ENCODE measurements around the gene ATP5ME. TPM values are rescaled to one million over a fixed set of nuclear protein-coding genes. Genes with fewer than 3 reads are reported as not detected.

ATP5ME gene
- total and polyA plus RNA-seq, 12 donors, result 43.4 to 1,353 (median 325) TPM

GRCh38 chr4:704971-705277, 30.8 kb upstream of the ATP5ME start:
- no peak for DNase-seq
- intact Hi-C loops (cut with DNase I), result no loop called here
- H3K4me1 ChIP-seq (replicated peaks in 1 of 2), result peaks cover 22 to 25% of the 10 kb centered on the region in 2 donors
- no peaks in the 10 kb centered on the region for H3K27me3 ChIP-seq
- H3K27ac ChIP-seq, result peak overlapping the region in 2 of 5 donors; percentile 78 to 89
- no peaks in the 10 kb centered on the region for H3K36me3 ChIP-seq (replicated peaks in 1 of 2)
- no peaks in the 10 kb centered on the region for H3K9me3 ChIP-seq (replicated peaks in 1 of 3)
- no peak for TF ChIP-seq POLR2A (IDR thresholded peaks at IDR 0.05)
- TF ChIP-seq, protein P1, sequence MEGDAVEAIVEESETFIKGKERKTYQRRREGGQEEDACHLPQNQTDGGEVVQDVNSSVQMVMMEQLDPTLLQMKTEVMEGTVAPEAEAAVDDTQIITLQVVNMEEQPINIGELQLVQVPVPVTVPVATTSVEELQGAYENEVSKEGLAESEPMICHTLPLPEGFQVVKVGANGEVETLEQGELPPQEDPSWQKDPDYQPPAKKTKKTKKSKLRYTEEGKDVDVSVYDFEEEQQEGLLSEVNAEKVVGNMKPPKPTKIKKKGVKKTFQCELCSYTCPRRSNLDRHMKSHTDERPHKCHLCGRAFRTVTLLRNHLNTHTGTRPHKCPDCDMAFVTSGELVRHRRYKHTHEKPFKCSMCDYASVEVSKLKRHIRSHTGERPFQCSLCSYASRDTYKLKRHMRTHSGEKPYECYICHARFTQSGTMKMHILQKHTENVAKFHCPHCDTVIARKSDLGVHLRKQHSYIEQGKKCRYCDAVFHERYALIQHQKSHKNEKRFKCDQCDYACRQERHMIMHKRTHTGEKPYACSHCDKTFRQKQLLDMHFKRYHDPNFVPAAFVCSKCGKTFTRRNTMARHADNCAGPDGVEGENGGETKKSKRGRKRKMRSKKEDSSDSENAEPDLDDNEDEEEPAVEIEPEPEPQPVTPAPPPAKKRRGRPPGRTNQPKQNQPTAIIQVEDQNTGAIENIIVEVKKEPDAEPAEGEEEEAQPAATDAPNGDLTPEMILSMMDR (IDR thresholded peaks at IDR 0.05), result no peak
- WGBS, 4 donors, result 89 to 96% (median 93%) methylated on average over 1 of the region's 1 CpG
- H3K4me3 ChIP-seq, result peak overlapping the region in 2 of 4 donors; percentile 51 to 84

DNA sequence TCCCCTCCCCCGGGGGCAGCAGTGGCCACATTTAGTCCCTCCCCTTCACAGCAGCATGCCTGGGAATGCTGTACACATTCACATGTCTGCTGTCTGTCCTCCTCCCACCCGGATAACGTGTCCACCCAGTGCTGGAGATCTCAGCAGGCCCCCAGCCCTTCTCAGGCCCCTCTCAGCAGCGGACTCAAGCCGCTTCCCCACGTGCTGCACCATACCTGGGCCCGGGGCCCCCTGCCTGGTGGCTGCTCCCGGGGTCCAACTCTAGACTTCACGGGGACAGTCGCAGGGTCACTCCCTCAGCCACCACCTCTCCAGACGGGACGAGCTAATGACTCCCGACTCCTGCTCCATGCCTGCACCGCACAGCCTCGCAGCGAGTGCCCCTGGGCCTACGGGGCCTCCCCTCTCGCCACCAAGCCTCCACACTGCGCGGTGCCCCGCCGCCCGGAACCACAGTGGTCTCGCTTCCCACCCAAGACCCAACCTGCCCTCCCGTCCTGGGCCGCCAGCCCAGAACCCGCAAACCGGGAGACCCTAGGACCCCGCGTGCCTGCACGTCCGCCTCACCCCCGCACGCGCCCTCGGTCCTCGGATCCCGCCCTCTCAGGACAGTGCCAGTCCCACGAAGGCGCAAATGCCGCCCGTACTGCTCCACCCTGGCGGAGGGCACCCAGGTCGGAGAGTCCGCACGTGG, 30.3 kb upstream of the ATP5ME start:
- Histone ChIP-seq H3K27ac (no peak overlapping the region), H3K4me1 (replicated peaks in 1 of 2) (peaks cover 20% of the 10 kb centered on the region in 2 donors), H3K9me3 (replicated peaks in 1 of 3) (no peaks in the 10 kb centered on the region), H3K4me3 (no peak overlapping the region), H3K36me3 (replicated peaks in 1 of 2) (no peaks in the 10 kb centered on the region), H3K27me3 (no peaks in the 10 kb centered on the region)
- intact Hi-C loops (cut with DNase I), result no loop called here
- TF ChIP-seq, protein P1 (IDR thresholded peaks at IDR 0.05), result no peak
- no peak for TF ChIP-seq POLR2A (IDR thresholded peaks at IDR 0.05)
- 90 to 94% (median 91%) methylated on average over 19 to 46 of the region's 46 CpGs for WGBS, 4 donors
- DNase-seq, result peak in 3 of 7 donors; percentile 28 to 53 (median 47)

DNA sequence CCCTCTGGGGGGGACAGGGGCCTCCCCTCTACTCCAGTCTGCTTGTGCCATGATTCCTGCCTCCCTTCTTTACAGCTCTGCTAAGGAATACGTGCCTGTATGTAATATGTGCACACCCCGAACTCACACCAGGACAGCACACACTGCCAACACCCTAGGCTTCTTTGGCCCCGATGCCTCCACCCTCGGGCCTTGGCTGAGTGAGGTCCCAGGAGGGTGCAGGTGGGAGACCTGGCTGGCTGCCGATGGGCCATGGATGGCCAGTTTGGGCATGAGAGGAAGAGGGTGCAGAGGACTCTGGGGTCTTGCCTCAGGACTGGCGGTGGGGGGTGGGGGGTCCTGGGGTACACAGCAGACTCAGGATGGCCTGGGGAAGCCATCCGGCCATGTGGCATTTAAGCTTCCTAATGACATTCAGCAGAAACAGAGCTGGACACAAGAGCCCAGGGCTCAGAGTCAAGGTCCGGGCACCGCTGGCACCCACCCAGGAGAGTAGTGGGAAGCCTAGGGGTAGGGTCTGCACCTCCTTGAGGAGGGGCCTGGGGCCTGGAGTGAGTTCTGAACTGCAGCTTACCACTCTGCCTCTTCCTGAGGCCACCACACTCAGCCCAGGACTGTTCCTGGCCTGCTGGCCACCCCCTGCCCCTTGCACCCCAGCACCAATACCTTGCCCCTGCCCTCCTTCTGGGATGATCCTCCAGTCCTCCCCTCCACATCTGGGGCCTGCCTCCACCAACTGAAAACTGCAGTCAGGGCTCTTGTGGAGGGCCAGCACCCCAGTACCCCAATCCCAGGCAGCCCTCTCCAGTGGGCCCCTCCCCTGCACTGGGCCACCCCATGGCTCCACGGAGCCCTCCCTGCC, 29.5 kb upstream of the ATP5ME start:
- no peaks in the 10 kb centered on the region for H3K27me3 ChIP-seq
- H3K36me3 ChIP-seq (replicated peaks in 1 of 2), result no peaks in the 10 kb centered on the region
- H3K9me3 ChIP-seq (replicated peaks in 1 of 3), result no peaks in the 10 kb centered on the region
- TF ChIP-seq, protein P1 (IDR thresholded peaks at IDR 0.05), result no peak
- TF ChIP-seq POLR2A (IDR thresholded peaks at IDR 0.05), result no peak
- peaks cover 12 to 13% of the 10 kb centered on the region in 2 donors for H3K4me1 ChIP-seq (replicated peaks in 1 of 2)
- 80 to 89% (median 88%) methylated on average over 1 to 10 of the region's 10 CpGs for WGBS, 4 donors
- H3K27ac ChIP-seq, result no peak overlapping the region
- H3K4me3 ChIP-seq, result no peak overlapping the region
- no peak for DNase-seq
- intact Hi-C loops (cut with DNase I), result no loop called here

DNA sequence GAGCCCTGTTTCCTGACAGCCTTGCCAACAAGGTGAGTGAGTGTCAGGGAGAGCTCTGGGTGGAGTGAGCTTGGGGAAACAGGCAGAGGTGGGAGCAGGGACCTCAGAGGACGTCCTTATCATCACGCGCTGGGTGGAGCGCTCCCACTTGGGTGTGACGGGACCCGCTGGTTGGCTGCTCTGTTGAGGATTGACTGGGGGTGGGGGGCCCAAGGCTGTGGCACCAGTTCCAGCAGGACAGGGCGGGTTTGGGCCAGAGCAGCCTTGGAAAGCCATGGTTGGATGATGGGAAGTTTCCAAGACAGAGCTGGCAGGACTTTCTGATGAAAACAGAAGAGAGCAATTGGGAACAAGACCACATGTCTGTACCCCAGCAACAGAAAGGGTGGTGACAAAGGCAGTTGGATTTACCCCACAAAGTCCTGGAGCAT, 28.6 kb upstream of the ATP5ME start:
- Histone ChIP-seq H3K27ac (no peak overlapping the region), H3K4me3 (no peak overlapping the region), H3K27me3 (no peaks in the 10 kb centered on the region), H3K9me3 (replicated peaks in 1 of 3) (no peaks in the 10 kb centered on the region), H3K4me1 (replicated peaks in 1 of 2) (peaks cover 5% of the 10 kb centered on the region in 2 donors), H3K36me3 (replicated peaks in 1 of 2) (no peaks in the 10 kb centered on the region)
- no peak for DNase-seq
- intact Hi-C loops (cut with DNase I), result no loop called here
- WGBS, 4 donors, result 86 to 95% (median 89%) methylated on average over 1 to 7 of the region's 7 CpGs
- TF ChIP-seq, protein P1 (IDR thresholded peaks at IDR 0.05), result no peak
- TF ChIP-seq POLR2A (IDR thresholded peaks at IDR 0.05), result no peak
